Urinary bladder (tissue), 4 donors: ENCODE data around the gene JMJD6. TPM values are rescaled to one million over a fixed set of nuclear protein-coding genes. Genes with fewer than 3 reads are reported as not detected.
A peak's percentile ranks its signal among the peaks of the same experiment; 100 is the strongest.

Experiments used
- DNase-seq: peaks from one replicate; pipeline ENCODE4 v3.0.0-alpha.2; 2015; ENCODE audit errors: extremely low spot score
- H3K27ac ChIP-seq: one replicate; pipeline ENCODE4 v1.5.1; 2013; ENCODE audit warnings: low read depth, mild to moderate bottlenecking, moderate library complexity
- H3K36me3 ChIP-seq: one replicate; pipeline ENCODE4 v1.6.1; 2013; ENCODE audit warnings: mild to moderate bottlenecking, moderate library complexity; ENCODE audit not compliant: insufficient read depth
- H3K4me1 ChIP-seq: one replicate; pipeline ENCODE4 v1.6.1; 2013; ENCODE audit warnings: mild to moderate bottlenecking, moderate library complexity; ENCODE audit not compliant: insufficient read depth
- H3K4me3 ChIP-seq: one replicate; pipeline ENCODE4 v1.5.1; 2013; ENCODE audit warnings: low read depth, low read length
- WGBS: extraction: QIAGEN DNeasy Blood & Tissue Kit; methylation state at CpG from one replicate; pipeline ENCODE4 v1.1.7; 2013; 5-methylcytosine and 5-hydroxymethylcytosine counted together
- polyA plus RNA-seq: library from polyadenylated mRNA; stranded (reverse); fragments of 200-250 nt; gene quantifications from one replicate; pipeline ENCODE4 v1.2.3, GENCODE V29; 2013
- total RNA-seq: library from RNA; depleted of rRNA; stranded (reverse); fragments of >200 nt; gene quantifications from one replicate; pipeline ENCODE4 v1.2.3, GENCODE V29; 2014
- donor health status: healthy with polysubstance abuse.
- donor health status: healthy.

Gene JMJD6
- total and polyA plus RNA-seq, 2 donors = 13.5 to 41.4 TPM

DNA sequence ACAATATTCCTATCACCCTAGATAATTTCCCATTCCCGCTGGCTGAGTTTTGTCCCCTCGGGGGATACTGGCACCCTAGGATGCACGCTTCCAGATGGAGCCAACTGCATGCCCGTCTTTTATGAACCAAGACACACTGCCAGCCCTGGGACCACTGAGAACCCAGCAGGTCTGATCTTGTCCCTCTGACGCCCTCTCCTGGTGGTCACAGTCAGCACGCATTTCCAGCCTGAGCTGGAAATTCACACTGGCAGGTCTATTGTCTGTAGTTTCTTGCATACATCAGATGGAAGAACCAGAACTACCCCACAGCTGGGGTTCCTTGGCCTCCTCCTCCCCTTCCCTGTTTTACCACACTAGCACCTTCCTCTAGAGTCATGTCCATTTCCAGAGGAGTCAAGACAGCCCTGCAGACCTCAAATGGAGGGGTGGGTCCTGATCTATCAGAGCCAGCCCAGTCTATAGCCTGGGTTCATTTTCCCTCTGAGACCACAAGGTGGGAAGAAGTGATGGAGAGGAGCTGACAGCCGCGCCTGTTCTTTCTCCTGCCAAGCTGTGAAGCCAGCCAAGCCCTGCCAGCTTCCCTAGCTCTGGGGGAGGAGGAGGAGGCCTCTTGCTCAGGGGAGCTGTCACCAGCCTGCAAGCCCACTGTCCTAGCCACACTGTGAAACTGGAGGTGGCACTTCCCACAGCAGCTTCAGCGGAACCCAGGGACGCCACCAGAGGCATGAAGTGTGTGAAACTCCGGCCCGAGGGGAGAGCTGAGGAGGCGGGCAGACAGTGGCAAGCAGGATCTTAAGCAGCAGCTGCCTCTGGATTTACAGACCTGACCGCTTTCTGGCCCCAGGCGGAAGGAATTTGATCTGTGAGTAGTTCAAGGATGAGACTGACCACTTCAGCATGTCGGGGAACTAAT is 44.9 kb downstream of the JMJD6 start:
- Histone ChIP-seq H3K27ac (no peak overlapping the region), H3K36me3 (no peaks in the 10 kb centered on the region), H3K4me1 (no peaks in the 10 kb centered on the region), H3K4me3 (no peak overlapping the region)
- no peak for DNase-seq
- WGBS = 39% methylated on average over 16 of the region's 16 CpGs

DNA sequence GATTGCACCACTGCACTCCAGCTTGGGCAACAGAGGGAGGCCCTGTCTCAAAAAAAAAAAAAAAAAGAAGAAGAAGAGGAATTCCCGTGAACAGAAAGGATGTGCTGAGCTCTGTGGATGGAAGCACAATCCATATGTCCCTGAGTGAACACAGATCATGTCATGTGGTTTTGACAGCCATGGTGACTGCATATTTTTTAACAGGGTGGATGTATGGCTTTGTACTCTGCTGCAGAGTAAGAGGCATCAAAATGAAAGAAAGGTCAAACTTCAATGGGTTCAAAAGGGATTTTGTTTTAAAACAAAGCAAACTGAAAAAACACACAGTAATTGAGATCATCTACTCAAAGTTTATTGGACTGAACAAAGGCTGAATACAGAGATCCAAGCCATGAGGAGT is 47.2 kb downstream of the JMJD6 start:
- no peak for DNase-seq
- H3K4me3 ChIP-seq = no peak overlapping the region
- H3K36me3 ChIP-seq = no peaks in the 10 kb centered on the region
- no peaks in the 10 kb centered on the region for H3K4me1 ChIP-seq
- H3K27ac ChIP-seq = no peak overlapping the region
- 65% methylated on average over 1 of the region's 1 CpG for WGBS

DNA sequence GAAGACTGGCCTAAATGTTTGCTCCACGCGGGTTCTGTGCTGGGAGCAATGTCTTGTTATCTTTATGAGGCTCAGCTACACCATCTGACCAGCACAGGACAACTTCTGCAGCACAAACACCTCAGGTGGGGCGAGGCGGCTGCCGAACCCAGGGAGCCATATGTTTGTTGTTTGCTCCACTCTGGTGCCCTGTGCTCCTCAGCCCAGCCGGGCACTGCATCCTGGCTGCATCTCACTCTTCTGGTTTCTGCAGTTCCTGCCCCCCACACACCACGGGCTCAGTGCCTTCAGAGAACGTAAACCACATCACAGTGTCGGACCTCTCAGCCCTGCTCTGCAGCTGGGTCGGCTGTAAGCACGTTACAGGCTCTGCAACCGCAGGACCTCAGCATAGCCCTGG is 48.1 kb downstream of the JMJD6 start:
- Histone ChIP-seq H3K4me3 (no peak overlapping the region), H3K36me3 (no peaks in the 10 kb centered on the region), H3K4me1 (no peaks in the 10 kb centered on the region), H3K27ac (no peak overlapping the region)
- 60% methylated on average over 12 of the region's 12 CpGs for WGBS
- no peak for DNase-seq

DNA sequence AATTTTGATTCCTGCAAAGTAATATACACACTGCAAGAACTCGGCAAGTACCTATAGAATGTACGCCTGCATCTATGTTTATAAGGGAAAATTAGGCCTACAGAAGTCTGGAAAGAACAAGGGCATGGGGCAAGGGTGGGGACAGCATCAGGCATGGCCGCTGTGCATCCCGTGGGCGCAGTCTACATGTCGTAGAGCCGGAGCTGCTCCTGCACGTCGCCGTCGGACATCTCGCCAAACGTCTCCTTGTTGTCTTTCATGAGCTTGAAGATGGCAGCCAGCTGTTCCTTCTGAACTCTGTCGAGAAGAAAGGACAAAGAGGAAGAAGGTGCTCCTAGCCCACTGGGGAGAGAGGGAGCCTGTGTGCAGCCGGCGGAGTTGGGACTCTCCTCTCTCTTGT is 49.0 kb downstream of the JMJD6 start:
- no peak overlapping the region for H3K27ac ChIP-seq
- no peak overlapping the region for H3K4me3 ChIP-seq
- H3K4me1 ChIP-seq = no peaks in the 10 kb centered on the region
- 84% methylated on average over 16 of the region's 16 CpGs for whole genome bisulfite sequencing
- H3K36me3 ChIP-seq = no peaks in the 10 kb centered on the region
- DNase-seq = no peak

DNA sequence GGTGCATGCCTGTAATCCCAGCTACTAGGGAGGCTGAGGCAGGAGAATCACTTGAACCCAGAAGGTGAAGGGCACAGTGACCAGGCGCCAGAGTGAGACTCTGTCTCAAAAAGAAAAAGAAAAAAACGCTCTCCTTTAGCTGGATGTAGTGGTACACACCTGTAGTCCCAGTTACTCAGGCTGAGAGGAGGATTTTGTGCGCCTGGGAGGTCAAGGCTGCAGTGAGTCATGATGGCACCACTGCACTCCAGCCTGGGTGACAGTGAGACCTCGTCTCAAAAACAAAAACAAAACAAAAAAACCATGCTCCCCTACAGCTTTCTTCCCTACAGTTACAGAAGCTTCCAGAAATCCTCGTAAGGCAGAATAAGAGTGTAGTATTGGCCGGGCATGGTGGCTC is 49.8 kb downstream of the JMJD6 start:
- 95% methylated on average over 6 of the region's 6 CpGs for WGBS
- Histone ChIP-seq H3K4me3 (no peak overlapping the region), H3K27ac (no peak overlapping the region), H3K4me1 (no peaks in the 10 kb centered on the region), H3K36me3 (no peaks in the 10 kb centered on the region)
- no peak for DNase-seq

DNA sequence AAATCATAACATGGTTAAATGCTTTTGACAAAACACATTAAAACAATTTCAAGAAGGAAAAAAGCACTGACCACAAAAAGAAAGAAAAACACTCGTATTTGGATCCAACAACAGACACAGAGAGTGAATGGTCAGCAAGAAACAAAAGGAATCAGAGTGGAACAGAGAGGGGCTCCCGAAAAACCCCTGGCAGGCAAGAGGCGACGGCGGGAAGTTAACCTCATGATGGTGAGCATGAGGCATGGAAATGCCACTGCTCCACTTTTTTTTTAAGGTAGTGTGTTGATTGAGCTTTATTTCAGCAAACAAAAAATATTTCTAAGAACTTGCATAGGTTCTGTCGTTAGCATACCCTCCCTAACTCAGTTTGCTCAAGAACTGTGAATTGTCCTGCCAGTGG is 50.8 kb downstream of the JMJD6 start:
- no peak overlapping the region for H3K27ac ChIP-seq
- no peak for DNase-seq
- no peaks in the 10 kb centered on the region for H3K4me1 ChIP-seq
- H3K4me3 ChIP-seq = no peak overlapping the region
- H3K36me3 ChIP-seq = no peaks in the 10 kb centered on the region
- WGBS = 95% methylated on average over 6 of the region's 6 CpGs

DNA sequence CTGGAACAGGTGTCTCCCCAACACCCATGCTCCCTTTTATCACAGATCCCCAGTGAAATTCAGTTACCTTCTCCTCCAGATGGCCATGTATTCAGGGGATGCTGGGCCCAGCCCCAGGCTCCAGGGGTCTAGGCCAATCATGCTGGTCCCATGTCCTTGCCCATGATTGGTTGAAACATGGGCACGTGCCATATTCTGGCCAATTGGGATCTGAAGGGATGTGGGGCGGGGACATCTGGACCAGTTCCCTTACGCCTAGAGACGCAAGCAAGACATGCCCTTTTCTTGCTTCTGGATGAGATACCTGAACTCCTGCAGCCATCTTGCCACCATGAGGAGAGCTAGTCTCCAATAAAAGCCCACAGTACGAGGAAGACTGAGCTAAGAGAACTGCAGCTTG is 51.8 kb downstream of the JMJD6 start:
- Histone ChIP-seq H3K4me1 (no peaks in the 10 kb centered on the region), H3K36me3 (no peaks in the 10 kb centered on the region), H3K27ac (no peak overlapping the region), H3K4me3 (no peak overlapping the region)
- DNase-seq = no peak
- 96% methylated on average over 5 of the region's 5 CpGs for WGBS

DNA sequence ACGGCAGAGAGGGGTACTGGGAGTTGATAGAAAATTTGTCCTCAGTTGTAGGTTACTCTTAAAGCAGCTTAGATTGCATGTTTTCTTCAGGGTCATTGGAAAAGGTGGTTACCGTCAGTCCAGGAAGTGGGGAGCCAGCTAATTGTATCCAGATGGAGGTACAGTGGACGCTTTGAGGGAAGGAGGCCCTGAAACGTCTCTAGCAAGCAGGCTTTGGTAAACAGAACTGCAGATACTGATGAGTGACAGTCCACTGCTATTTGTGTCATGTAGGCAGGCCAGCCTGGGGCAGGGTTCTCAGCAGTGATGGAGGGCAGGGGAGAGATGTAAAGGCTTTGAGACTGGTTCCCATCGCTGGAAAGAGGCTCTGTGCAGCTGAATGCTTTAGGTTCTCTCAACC is 52.7 kb downstream of the JMJD6 start:
- H3K36me3 ChIP-seq = no peaks in the 10 kb centered on the region
- H3K27ac ChIP-seq = no peak overlapping the region
- H3K4me1 ChIP-seq = no peaks in the 10 kb centered on the region
- WGBS = 65% methylated on average over 5 of the region's 5 CpGs
- no peak for DNase-seq
- no peak overlapping the region for H3K4me3 ChIP-seq

DNA sequence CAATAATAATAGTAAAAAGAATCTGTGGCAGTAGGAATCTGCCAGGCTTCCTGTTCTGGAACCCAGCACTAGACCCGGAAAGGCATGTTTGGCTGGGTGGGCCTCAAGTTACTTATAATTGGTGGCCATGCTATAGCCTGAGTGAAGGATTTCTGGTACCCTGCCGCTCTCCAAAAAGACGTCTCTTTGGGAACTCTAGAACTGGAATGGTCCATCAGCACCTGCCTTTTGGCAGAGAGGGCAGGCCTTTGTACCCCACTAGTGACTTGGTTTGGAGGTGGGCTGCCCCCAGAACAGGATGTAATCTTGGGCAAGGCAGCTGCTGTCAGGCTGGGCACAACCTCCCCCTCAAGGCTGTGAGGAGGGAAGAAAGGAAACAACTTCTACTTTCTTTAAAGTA is 53.5 kb downstream of the JMJD6 start:
- 90% methylated on average over 3 of the region's 3 CpGs for WGBS
- Histone ChIP-seq H3K36me3 (no peaks in the 10 kb centered on the region), H3K4me1 (no peaks in the 10 kb centered on the region), H3K27ac (no peak overlapping the region), H3K4me3 (no peak overlapping the region)
- no peak for DNase-seq

DNA sequence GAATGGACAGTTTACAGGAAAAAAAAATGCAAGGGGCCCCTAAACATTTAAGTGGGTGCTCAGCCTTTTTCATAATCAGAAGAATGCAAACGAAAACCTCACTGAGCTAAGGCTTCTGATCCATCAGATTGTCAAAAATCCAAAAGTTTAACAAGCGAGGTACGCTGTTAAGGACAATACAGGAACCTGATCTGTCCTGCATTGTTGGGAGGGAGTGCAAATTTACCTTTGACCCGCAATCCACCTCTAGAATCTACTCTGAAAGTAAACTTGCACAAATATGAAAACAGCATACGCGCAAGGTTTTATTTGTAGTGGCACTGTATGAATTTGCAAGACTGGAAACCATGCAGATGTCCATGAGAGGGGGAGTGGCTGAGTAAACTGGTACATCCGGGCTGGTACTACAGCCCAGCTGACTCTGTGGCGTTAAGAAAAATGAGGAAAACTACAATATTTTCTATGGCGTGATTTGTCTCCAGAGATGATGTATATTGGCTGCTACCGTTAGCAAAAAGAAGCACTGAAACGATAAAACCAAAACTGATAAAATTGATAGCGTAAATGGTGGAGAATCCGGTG is 54.0 kb downstream of the JMJD6 start:
- Histone ChIP-seq H3K4me3 (peak overlapping the region; percentile 56), H3K36me3 (no peaks in the 10 kb centered on the region), H3K27ac (peak overlapping the region; percentile 65), H3K4me1 (no peaks in the 10 kb centered on the region)
- no peak for DNase-seq
- 47% methylated on average over 13 of the region's 13 CpGs for whole genome bisulfite sequencing

DNA sequence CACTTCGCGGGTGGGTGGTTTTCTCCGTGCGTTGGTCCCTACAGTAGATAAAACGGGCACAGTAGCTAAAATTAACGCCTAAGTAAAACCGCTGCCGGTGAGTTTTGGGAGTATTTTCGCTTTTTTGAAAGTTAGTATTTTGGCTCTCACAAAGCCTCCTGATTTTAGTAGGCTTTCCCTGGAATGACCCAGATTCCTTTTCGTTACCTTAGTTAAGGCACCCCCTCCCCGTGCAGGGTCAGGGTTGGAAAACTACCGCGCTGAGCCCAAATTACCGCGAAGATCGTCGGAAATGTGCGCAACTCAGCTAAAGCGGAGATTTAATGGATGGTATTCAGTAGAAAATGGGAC is 54.5 kb downstream of the JMJD6 start:
- H3K27ac ChIP-seq = peak overlapping the region; percentile 65
- no peaks in the 10 kb centered on the region for H3K4me1 ChIP-seq
- H3K4me3 ChIP-seq = peak overlapping the region; percentile 56
- DNase-seq = no peak
- H3K36me3 ChIP-seq = no peaks in the 10 kb centered on the region
- under 1% methylated on average over 19 of the region's 19 CpGs for WGBS

DNA sequence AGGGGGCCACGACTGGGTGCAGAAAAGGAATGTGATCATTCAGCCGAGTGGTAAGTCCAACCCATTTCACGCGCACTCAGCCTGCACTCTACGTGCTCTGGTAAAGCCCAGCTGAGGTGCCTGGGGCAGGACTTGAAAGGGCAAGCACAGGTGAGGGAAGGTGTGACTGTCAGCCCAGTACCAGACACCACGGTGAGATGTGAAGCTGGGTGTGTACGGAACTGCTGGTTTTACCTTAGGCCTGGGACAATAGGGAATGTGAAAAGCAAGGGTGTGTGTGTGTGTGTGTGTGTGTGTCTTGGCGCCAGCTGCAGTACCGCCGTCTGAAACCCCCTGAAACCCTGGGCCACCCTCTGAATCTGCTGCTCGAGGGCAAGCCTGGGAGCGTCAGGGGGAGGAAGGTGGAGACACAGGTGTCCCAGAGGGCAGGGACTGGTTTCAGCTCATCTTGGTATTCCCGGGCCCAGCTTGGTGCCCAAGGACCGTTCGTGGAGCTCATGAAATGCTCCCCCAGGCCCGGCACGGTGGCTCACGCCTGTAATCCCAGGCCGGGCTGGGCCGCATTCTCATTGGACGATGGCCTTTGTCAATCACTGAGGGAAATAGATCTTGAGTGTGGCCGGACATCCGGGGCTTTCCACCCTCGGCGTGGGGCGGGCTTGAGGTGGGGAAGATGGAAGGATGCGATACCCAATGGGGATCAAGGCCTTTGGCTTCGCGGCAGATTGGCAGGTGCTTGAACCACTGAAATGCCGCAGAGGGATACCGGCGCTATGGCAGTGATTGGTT is 55.1 kb downstream of the JMJD6 start:
- 11% methylated on average over 32 of the region's 32 CpGs for WGBS
- peak overlapping the region; percentile 82 for H3K27ac ChIP-seq
- no peaks in the 10 kb centered on the region for H3K36me3 ChIP-seq
- H3K4me3 ChIP-seq = peak overlapping the region; percentile 56
- H3K4me1 ChIP-seq = no peaks in the 10 kb centered on the region
- DNase-seq = peak; percentile 100

DNA sequence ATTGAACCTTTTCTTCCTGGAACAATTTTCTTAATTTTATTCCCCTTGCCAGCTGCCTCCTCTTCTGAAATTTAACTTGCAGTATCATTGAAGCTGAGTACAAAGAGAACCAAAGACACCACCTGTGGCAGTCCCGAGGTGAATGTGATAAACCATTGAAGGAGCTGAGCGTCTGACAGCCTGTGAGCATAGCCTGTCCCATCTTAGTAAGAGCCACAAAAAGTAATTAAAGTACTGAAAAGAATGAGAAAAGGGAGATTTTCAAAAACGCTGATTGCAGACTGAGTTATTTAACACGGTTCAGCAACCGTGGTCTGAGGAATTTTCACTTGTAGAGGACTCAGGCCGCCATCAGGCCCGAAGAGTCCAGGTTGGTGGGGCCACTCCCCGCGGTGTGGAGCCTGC is 55.7 kb downstream of the JMJD6 start:
- WGBS = 50% methylated on average over 9 of the region's 9 CpGs
- Histone ChIP-seq H3K4me3 (no peak overlapping the region), H3K36me3 (no peaks in the 10 kb centered on the region), H3K4me1 (no peaks in the 10 kb centered on the region), H3K27ac (peak overlapping the region; percentile 82)
- no peak for DNase-seq
